ENCODE results near the gene COL5A3.
A peak's percentile ranks its signal among the peaks of the same experiment; 100 is the strongest.

COL5A3 gene

DNA sequence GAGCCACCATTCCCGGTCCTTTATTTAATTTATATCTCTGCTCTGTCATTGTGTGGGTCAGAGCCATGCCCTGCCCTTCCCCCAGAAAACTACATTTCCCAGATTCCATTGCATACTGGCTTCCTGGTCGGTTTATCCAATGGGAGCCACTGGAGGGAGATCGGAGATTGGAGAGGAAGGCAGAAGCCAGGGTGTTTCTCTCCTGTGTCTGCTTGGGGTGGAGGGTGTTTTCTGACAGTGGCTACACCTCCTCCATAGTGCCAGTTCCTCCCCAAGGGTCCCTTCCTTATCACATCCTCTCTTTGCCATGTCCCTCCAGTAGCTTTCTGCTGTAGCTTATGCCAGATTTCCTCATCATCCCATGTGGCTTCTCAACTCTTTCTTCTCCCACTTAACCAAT is 93.0 kb downstream of the COL5A3 start:
- TF ChIP-seq GATA2 (IDR thresholded peaks at IDR 0.05; ENCODE audit: low read depth, low read length) (peak; percentile 91), GATA3 (IDR thresholded peaks at IDR 0.05; ENCODE audit: low read depth, low read length) (peak; percentile 54; the same call in 1 of the 2 replicates)

DNA sequence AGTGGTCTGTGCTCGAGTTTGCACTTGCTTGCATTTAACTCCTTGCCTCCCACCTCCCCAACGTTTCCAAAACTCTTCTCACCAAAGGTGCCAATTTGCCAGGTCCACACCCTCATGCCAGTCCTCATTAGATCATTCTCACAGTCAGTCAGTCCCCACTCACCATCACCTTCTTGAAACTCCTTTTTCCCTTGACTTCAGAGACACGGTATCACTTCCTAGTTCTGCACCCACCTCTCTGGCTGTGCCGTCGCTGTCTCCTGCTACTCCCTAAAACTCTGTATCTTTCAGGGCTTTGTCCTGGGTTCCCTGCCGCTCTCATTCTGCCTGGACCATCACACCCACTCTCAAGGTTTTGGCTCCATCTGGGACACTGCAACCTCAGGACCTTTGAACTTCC is 93.6 kb downstream of the COL5A3 start:
- TF ChIP-seq GATA2 (IDR thresholded peaks at IDR 0.05; ENCODE audit: low read depth, low read length), result no peak
- no peak for TF ChIP-seq GATA3 (IDR thresholded peaks at IDR 0.05; ENCODE audit: low read depth, low read length)

DNA sequence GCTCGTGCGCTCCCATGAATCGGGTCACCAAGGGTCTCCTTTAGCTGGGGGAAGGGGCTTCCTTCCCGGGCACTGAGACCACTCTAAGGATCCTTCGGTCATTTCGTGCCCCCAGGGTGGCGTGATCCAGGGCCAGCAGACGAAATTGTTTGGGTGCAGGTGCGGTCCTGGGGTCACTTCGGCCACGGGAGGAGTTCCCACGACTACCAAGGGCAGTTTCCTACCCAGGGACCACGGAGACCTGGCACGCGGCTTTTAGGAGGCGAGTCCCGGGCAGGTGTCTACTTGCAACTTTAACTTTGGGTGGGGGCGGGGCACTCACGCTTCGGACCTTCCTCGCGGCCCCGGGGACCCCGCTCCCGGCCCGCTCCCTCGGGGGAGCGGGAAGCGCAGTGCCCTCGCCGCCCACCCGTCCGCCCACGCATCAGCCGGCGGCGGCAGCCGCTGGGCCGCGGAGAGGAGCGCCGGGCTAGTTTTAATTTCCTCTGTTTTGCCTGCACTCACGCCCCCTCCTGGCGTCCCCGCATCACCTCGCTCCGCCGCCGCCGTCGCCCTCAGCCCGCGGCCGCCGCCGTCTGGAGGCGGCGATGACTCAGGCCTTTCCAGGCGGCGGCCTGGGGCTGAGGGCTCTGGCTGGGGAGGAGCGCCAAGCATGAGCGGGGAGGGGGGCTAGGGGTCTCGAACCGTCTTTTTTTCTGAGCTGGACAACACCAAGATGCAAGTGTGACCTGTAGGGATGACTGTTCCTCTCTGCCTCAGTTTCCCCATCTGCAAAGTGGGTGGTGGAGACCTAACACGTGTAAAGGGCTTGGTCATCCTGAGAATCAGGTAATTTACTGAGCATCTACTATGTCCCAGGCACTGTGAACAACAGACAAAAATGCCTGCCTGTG is 95.7 kb downstream of the COL5A3 start:
- no peak for TF ChIP-seq GATA2 (IDR thresholded peaks at IDR 0.05; ENCODE audit: low read depth, low read length)
- no peak for TF ChIP-seq GATA3 (IDR thresholded peaks at IDR 0.05; ENCODE audit: low read depth, low read length)

DNA sequence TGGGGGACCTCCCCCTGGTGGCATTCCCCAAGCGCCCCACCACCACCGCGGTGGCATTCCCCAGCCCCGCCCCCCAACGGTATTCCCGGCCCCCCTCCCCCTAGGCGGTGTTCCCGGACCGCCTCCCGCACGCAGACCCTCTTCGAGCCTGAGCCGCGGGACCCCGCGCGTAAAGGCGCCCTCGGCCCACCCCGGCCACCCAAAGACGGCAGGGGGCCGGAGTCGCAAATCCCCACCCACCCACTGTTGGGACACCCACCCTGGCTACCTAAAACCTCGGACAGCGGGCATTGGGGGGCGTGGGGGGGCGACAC is 96.3 kb downstream of the COL5A3 start:
- no peak for TF ChIP-seq GATA3 (IDR thresholded peaks at IDR 0.05; ENCODE audit: low read depth, low read length)

DNA sequence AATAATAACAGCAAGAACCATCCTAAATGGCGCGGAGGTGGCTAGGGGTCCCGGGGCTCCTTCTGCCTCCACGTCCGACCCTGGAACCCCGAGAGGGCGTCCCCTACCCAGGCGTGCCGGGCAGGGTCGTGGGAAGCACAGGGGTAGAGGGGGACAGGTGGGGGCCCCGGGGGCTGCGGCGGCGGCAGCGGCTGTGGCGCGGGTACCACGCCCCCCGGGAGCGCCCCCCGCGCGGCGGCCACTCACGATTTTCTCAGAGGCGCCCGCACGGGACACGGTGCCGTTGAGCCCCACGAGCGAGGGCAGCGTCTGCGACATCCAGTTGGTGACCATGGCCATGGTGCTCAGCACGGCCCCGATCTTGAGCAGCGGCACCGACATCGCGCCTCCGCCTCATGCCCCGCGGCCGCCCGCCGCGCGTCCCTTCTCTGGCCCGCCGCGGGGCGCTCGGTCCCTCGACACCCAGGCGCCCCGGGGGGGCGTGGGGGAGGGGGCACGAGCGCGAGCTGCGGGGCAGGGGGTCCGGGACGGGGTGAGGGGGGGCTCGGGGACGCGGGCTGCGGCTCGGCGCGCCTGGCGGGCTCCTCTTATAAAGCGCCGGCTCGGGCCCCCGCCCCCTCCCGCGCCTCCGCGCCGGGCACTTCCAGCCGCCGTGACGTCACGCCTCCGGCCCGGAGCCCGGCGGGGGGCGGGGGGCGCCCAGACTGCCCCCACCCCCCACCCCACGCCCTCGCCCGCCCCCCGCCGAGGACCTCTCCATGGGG is 96.9 kb downstream of the COL5A3 start:
- TF ChIP-seq GATA2 (IDR thresholded peaks at IDR 0.05; ENCODE audit: low read depth, low read length) (no peak), GATA3 (IDR thresholded peaks at IDR 0.05; ENCODE audit: low read depth, low read length) (no peak)

DNA sequence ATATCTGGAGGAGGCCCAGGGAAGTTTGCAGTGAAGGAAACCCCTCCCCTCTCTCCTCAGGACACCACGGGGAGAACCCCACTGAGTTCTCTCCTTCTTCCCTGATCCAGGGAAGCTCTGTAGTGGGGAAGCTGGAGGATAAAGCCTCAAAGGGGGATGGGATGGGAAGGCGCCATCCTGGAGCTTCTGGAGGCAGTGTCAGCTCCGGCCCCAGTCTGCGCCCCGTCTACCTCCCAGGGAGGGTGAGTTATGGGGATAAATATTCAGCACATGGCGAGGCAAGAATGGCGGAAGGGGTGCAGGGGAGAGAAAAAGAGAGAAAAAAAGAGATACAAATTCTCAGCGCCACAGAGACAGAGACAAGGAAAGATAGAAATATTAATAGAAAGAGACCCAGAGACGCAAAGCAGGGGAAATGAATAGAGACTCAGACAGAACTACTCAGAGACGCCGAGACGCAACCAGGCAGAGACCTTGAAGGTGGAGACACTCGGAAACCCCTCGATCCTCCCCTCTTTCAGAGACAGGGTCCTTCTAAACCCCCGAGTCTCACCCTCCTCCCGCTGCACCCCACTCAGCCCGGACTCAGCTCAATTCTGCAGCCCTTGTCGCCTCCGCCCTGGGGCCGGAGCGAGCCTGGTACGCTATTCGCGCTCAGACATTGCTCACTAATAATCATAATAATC is 97.6 kb downstream of the COL5A3 start:
- TF ChIP-seq GATA3 (IDR thresholded peaks at IDR 0.05; ENCODE audit: low read depth, low read length) (no peak), GATA2 (IDR thresholded peaks at IDR 0.05; ENCODE audit: low read depth, low read length) (no peak)

DNA sequence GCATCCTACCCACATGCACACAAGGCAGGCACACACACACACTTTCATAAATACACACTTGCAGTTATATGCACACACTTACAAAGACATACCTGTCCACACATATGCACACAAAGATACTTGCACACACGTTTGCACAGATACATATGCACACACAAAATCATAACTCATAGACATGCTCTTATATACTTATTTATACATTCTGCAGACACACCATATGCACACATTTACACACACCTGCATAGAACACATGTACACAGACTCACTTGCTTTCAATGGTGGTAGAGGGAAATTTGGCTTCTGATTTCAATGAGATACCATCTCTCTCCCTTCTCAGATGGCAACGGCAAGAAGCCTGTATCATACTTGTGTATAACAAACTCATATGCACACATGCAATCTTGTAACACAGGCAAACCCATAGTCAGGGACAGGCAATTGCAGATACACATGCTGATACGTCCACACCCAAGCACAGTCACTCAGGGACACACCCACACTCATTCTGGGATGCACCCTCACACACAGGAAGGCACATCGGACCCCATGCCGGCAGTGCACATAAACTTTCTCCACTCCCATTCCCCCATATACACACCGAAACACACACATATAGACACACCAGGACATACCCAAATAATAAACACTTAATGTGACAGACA is 98.6 kb downstream of the COL5A3 start:
- TF ChIP-seq GATA2 (IDR thresholded peaks at IDR 0.05; ENCODE audit: low read depth, low read length), result no peak
- TF ChIP-seq GATA3 (IDR thresholded peaks at IDR 0.05; ENCODE audit: low read depth, low read length), result no peak

DNA sequence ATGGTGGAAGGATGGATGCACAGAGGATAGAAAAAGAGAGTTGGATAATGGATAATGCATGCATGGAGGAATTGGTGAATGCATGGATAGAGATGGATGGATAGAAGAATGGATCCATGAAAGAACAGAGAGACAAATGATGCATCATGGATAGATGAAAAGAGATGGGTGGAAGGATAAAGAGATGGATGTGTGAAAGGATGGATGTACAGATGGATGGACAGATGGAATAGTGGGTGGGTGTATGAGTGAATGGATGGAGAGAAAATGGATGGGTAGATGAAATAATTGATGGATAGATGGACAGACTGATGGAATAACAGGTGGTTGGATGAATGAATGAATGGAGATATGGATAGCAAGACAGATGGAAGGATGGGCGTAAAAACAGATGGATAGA is 99.7 kb downstream of the COL5A3 start:
- TF ChIP-seq GATA3 (IDR thresholded peaks at IDR 0.05; ENCODE audit: low read depth, low read length) (no peak), GATA2 (IDR thresholded peaks at IDR 0.05; ENCODE audit: low read depth, low read length) (no peak)
